Vagina (tissue), 2 donors: ENCODE results near the gene SLC22A17.

Source experiments
- POLR2AphosphoS5 ChIP-seq, 2 donors: sonication (generic); formaldehyde crosslinking; IDR thresholded peaks; one replicate each; pipeline ENCODE4 v1.9.0; 2017; ENCODE audit warnings: antibody characterized with exemption in 2 of 2, mild to moderate bottlenecking in 2 of 2, low read depth in 1 of 2; ENCODE audit not compliant: insufficient read depth in 1 of 2
- TF ChIP-seq, protein P1 (sequence below), 3 experiments: fragments of 450-650 bp in 2 of 3; fragments of 200-600 bp in 1 of 3; sonication (generic) in 1 of 3; IDR thresholded peaks; one replicate each; pipeline ENCODE4 v1.5.1; 2017 to 2019; ENCODE audit warnings: antibody characterized with exemption in 3 of 3, mild to moderate bottlenecking in 2 of 3, moderate library complexity in 2 of 3

DNA sequence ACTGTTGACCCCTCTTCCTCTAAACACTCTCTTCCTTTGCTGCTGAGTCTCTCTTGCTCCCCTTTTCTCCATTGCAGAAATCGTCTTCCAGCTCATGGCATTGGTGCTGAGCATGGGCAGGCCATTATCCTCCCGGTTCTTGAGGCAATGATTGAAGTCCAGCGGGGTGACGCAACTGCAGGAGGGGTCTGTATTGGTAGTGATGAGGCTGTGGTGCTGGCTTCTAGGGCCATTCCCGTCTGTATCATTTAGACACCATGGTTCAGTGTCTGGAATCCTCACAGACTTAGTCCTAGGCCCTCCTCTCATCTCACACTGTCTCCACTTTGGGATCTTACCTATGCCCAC lies 720 bp upstream of the SLC22A17 start:
- TF ChIP-seq, protein P1, sequence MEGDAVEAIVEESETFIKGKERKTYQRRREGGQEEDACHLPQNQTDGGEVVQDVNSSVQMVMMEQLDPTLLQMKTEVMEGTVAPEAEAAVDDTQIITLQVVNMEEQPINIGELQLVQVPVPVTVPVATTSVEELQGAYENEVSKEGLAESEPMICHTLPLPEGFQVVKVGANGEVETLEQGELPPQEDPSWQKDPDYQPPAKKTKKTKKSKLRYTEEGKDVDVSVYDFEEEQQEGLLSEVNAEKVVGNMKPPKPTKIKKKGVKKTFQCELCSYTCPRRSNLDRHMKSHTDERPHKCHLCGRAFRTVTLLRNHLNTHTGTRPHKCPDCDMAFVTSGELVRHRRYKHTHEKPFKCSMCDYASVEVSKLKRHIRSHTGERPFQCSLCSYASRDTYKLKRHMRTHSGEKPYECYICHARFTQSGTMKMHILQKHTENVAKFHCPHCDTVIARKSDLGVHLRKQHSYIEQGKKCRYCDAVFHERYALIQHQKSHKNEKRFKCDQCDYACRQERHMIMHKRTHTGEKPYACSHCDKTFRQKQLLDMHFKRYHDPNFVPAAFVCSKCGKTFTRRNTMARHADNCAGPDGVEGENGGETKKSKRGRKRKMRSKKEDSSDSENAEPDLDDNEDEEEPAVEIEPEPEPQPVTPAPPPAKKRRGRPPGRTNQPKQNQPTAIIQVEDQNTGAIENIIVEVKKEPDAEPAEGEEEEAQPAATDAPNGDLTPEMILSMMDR (IDR thresholded peaks at IDR 0.05) = no peak
- TF ChIP-seq POLR2AphosphoS5 (IDR thresholded peaks at IDR 0.05; ENCODE audit: insufficient read depth in 1 of 2, low read depth in 1 of 2) = no peak
